GM21825 (cell line): ENCODE measurements around the gene E2F6.
"Not testable (repeated sequence)": the region's sequence is repeated elsewhere in the genome, so short reads cannot be mapped to it uniquely, and the experiment has no call there.

Experiments
- ATAC-seq: cut with Tn5 transposase; IDR thresholded peaks from one replicate; pipeline ENCODE4 v1.9.1; 2021; ENCODE audit warnings: mild to moderate bottlenecking, moderate library complexity; ENCODE audit not compliant: unreplicated experiment

The E2F6 gene

DNA sequence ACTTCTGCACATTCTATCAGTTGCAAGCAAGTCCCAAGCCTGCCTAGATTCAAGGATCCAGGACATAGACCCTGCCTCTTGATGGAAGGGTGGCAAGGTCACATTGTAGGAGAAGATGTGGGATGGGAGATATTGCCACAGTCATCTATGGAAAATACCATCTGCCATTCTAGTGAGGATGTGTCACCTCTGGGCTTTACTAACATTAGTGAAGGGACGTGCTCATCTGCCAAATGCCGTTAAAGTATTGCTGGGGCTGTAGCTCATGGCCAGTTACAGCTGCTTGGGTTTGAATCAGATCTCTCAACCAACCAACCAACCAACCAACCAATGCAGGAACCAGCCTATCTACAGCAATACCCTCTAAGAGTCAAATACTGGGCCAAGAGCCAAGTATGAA, 49.0 kb downstream of the E2F6 start:
- ATAC-seq, result no peak

DNA sequence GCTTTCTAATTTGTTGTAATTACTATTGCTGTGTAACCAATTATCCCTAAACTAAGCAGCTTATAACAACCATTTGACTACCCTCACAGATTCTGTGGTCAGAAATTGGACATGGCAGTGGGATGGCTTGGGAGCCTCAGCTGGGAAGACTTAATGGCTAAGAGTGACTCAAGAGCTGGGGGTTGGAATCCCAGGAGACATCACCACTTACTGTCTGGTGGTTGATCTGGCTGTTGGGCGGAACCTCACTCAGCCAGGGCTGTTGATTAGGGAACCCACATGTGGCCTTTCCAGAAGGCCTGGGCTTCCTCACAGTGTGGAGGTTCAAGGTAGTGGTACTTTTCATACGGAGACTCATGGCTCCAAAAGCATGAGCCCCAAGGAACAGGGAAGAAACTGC, 49.8 kb downstream of the E2F6 start:
- ATAC-seq, result no peak

DNA sequence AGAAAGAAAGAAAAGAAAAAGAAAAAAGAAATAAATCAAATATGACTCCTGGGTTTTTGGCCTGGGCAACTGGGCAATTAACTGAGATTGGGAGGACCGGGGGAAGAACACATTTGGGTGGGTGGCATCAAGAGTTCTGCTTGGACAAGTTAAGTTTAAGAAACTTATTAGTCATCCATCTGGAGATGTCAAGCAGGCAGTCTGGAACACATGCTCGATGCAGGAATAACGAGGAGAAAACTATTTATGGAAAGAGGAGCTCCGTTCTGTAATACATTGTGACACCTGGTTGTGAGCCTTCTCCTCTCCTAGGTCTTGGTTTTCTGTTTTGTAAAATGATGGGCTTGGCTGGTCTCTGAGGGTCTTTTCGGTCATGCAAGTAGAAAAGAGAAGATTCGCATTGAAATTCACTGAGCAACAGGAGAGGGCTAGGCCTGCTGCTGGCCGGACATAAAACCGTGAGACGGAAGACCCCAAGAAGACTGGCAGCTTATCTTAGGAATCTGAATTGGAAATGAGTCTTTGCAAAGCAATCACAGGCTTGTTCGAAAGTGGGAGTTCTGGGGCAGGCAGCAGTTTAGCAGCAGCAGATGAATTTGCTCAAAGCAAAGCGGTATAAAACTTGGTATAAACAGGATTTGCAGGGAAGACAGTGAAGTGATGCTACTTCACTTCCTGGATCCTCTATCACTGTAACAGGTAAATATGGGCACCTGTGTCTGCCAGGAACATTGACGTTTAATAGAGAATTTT, 51.4 kb downstream of the E2F6 start:
- no peak for ATAC-seq

DNA sequence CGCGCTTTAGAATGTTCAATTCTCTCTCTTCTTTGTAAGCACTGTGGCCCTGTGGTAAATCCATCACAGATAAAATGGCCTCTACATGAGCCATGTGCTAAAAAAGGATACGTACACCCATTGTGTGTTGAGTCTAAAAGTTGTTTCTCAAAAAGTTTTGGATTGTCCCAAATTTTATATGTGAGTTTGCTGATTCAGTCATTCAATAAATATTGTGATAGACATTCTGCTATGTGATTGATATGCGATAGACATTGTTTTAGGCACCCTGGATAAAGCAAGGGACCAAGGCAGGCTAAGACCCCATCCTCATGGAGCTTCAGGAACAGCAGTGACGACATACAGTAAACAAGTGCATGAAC, 53.5 kb downstream of the E2F6 start:
- ATAC-seq, result no peak

DNA sequence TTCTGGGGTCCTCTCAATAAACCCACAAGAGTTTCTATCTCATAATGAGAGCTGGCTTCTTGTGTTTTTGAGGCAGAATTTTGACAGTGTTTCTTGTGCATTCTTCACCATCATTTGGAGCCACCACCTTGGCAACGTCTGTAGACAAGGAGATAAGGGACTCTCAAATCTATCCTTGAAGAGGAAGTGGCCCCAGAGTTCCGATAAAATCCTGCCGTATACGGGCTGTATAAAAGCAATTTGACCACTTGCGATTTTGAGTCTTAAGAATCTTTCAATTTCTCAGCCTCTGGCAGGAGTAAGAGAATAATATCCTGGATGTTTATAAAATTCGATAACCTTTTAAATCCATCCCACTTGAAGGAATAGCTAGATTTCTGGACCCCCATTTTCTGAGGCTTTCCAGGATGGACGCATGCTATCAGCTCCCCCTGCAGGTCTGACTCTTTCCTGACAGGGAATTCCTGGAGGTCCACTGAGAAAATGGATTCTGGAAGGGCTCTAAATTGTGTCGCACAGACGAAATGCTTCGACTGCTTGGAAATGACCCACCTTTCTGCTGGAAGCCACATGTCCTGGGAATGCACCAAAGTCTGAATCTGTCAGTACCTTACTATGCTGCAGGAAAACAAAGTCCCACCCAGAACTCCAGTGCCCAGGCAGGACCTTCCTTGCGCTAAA, 54.1 kb downstream of the E2F6 start:
- ATAC-seq, result no peak

DNA sequence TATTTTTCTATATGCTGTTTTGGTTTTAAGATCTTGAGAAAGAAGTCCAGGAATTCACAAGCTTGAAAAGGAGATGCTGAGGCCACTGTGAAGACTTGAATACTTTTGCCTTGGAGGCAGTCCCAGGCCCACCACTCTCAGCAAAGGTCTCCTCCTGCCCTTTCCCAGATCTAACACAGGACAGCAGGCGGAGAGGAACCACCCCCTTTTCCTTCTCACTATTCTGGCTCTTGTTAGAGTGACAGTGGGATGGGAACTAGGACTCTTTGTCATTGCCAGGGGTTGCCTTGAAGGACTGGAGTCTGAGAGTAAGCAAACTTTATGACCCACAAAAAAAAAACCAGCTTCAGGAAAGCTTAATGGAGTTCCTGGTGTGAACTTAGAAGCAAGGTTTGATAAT, 54.7 kb downstream of the E2F6 start:
- no peak for ATAC-seq

DNA sequence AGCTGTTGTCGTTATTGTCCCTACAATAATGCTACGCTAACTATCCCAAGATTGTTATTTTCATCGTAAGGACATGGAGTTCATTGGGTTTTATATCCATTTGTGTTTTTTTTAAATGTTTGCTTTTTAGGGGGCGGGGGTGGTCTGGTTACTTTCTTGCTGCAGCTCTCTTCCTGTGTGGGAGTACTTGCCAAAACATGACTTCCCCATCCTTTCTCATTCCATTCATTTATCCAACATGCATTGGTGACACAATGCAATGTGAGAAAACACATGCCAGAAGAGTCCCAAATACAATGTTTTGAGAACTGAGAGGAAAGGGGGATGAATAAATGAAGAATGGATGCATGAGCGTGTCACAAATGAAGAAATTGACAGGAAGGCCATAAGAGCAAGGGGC, 55.9 kb downstream of the E2F6 start:
- no peak for ATAC-seq

DNA sequence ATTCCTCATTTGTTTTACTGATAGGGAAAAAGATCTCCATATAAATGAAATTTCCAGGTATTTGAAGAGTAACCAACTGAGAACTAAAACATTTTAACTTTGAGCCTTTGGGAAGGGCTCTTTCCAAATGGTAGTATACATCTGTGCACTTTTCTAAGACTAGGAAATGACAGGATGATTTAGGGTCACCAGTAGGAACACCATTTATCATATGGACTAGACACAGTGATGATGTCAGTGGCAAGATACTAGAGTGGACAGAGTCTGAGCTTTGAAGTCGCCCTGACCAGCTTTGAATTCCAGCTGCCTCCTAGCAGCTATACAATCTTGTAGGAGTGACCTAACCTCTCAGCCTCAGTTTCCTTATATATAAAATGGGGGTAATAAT, 56.4 kb downstream of the E2F6 start:
- no peak for ATAC-seq

DNA sequence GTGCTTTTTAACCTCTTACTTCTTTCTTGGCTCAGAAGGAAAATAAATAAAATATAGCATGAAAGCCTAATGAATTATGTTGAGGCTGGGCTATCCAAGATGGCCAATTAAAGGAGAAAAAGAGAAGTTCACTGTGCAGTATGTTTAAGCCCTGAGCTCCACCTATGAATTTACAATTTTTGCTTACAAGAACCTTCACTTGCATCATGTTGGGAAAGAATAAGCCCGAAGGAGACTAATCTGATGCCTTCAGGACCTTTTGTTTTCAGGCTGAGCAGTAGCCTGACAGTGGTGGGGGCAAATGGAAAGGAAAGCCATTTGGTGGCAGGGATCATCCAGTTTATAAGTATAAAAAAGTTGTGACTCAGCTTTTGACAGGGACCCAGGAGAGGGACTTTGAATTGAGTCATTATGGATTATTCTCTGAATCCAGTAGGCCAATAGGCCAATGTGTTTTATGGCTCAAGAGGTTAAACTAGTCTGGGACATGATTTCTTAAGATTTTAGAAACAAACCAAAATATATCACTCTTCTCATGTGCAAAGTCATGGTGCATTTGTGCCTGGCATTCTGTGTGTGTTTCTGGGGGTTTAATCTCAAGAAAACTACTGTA, 56.9 kb downstream of the E2F6 start:
- ATAC-seq, result no peak

DNA sequence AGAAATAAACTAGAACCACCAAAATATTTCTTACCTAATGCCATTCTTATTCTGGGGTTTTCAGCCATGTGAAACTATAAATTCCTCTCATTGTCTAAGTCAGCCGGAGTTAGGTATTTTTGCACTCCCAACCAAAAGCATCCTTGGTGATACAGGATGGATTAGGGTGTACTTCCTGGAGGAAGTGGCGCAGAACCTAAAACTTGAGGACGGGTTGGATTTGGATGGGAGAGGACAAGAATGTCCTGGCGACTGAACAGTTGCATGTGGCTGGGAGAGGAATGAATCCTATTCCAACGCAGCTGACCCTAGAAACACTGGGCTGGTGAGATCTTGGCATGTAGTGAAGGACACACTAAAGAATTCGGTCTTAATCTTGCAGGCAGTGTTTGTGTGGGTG, 58.5 kb downstream of the E2F6 start:
- ATAC-seq, result no peak

DNA sequence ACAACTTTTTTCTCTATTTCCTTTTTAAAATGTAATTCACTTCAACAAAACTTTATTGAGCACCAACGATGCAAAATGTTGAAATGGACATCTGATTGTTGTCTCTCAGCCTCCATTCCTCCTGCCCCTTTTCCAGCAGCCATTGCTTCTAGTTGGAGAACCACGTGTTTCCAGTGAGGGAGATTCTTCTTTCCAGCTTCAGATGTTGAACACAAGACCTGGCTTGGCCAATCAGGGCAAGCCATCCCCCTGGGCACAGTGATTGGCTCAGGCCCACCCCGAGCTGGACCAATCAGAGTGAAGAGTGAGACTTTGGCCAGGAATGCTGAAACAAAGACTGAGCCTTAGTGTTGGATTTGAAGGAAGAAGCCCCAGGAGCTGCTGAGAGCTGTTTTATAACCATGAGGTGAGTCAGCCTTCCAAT, 59.0 kb downstream of the E2F6 start:
- no peak for ATAC-seq

DNA sequence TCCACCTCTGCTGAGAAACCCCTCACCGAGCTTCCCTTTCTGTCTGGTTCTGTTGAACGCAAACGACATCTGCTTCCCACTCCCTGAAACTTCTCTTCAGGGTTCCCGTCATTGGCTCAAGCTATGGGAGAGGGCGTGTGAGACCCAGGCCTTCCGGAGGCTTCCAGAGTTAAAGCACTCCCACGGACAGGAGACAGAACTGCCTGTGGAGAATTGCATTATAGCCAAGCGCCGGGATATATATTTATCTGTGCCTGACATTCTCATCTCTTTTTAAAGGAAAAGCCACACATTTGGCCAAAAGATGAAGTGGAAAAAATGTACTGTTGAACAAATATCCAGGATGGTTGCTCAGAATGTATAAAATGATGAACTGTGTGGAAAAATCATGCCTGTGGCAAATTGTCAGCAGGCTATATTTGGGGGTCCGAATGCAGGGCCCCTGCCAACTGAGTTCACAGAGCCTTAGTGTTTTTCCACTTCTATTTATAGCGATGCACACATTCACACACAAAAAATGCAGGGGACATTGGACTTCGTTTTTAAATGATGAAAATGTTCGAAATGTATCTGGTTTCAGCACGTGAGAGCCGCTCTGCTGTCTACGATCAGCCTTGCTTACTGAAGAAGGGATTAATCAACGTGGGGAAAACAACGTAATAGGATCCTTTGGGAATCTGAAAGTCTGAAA, 59.5 kb downstream of the E2F6 start:
- no peak for ATAC-seq

DNA sequence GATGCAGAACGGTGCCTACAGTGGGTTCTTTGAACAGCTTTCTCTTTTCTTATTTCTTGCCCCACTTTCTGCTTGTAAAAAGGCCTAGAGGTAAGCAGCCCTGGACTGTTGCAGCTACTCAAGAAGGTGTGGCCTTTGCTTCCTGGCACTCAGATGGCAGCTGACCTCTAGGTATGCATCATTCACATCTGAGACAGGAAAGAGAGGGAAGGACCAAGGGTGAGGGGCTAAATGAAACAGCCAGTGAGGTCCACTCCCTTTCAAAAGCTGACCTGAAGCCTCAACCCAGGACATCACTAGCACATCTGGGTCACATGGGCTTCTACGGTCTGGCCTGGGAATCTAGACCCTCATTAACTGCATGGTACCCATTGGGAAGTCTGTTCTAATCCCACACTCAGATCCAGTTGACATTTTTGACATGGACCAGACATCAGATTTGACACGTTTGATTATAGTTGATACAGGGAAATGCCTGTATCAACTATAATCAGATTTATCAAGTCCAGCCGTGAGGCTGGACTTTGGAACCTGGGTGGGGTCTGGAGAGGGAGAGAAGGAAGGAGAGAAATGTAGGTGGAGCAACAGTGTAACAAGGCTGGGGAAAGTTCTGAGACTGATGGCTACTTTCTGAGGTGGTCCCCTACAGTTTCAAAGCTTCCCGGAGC, 60.2 kb downstream of the E2F6 start:
- ATAC-seq, result no peak

DNA sequence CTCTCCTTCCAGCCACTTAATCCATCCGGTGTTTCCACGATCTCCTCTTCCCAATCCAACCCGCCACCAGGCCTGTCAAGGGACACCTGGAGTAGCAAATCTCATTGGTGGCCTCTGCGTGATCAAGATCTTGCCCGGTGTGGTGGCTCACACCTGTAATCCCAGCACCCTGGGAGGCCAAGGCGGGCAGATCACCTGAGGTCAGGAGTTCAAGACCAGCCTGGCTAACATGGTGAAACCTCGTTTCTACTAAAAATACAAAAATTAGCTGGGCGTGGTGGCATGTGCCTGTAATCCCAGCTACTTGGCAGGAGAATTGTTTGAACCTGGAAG, 60.9 kb downstream of the E2F6 start:
- ATAC-seq, result not testable (repeated sequence)

DNA sequence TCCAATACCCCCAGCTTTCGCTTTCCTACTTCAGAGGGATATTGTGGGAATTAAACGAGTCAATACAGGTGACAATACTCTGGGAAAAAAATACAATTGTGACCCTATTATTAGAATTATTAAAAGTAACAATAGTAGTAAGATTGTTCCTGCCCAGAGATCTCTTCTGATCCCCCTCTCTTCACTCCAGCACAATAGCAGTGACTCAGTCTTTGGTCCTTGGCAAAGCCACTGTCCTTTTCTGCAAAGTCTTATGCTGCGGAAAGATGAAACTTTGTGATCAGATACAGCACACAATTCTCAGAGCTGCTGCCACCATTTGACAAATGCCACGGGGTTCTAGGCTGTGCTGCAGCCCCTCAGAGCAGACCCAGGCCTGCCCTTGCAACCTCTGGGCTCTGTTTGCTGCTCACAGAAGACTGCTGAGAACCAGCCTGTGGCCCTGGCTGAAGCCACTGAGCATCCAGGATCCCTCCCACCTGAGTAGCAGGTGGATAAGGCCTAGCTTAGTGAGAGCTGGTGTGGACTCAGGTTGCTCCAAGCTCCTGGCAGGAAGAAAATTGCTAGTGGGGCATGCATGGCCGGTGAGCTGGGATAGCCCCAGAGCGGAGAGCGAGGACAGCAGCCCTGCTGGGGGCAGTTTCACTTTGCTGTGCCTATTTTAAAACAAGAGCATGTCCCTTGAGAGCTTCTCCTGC, 61.4 kb downstream of the E2F6 start:
- ATAC-seq, result no peak

DNA sequence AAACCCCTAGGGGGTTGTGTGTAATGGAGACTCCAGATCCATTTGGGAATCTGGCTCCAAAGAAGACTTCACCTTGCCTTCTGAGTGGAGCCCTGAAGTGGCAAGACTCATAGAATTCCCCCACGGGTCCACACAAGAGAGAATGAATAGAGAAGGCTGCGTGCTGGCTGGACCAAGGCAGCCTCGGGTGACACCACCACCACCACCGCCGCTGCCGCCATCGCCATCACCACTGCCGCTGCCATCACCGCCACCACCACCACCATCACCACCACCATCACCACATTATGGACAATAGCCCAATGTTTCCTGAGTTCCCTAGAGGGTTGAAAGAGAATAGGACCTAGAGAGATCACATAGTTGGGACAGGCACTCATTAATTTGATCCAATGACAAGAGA, 63.5 kb downstream of the E2F6 start:
- no peak for ATAC-seq

DNA sequence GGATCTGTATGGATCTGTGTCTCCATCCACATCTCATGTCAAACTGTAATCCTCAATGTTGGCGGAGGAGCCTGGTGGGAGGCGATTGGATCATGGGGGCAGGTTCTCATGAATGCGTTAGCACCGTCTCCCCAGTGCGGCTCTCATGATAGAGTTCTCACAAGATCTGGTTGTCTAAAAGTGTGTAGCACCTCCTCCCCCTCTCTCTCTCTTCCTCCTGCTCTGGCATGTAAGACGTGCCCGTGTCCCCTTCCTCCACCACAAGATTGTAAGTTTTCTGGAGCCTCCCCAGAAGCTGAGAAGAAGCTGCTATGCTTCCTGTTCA, 66.6 kb downstream of the E2F6 start:
- ATAC-seq, result no peak

DNA sequence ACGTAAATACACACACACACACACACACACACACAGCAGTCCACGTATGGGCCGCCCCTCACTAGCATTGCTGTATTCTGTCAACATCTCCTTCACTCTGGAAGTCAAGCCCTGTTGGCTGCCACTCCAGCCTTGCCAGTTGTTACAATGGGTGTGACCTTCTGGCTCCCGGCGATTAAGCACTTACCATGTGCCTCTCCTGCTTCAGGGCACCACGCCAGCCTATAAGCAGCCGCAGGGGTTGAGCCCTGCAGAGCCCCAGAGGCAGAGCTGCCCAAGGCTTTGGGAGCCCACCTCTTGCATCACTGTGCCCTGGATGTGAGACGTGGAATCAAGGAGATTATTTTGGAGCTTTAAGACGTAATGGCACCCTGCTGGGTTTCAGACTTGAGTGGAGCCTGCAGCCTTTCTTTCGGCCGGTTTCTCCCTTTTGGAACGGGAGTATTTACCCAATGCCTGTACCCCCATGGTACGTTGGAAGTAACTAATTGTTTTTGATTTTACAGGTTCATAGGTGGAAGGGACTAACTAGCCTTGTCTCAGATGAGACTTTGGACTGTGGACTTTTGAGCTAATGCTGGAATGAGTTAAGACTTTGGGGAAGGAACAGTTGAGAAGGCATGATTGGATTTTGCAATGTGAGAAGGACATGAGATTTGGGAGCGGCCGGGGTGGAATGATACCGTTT, 67.1 kb downstream of the E2F6 start:
- no peak for ATAC-seq

DNA sequence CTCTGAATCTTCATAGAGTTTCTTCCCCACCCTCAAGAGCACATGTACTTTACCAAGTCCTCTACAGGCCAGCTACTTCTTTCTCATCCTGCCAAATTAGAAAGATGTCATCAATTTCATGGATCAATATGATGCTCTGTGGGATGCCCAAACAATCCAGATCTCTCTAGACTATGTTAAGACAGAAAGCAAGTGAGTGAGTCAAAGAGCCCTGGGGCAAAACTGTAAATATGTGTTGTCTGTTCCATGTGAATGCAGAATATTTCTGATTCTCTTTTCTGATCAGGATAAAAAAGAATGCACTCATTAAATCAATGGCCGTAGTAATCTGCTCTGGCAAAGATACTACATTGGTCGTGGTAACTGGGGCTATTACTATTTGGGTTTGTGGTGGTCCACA, 68.4 kb downstream of the E2F6 start:
- ATAC-seq, result no peak
